ENCODE measurements around the gene SNTB2. TPM values are rescaled to one million over a fixed set of nuclear protein-coding genes. Genes with fewer than 3 reads are reported as not detected.

SNTB2 gene
- total RNA-seq, 4 donors from 2014 or later: 58.0 to 99.5 (median 96.7) TPM

GRCh38 chr16:69165584-69165983 is 21.4 kb upstream of the SNTB2 start:
- peaks cover 13 to 14% of the 10 kb centered on the region in 2 donors for H3K4me1 ChIP-seq
- H3K27me3 ChIP-seq: no peaks in the 10 kb centered on the region
- DNase-seq: no peak
- TF ChIP-seq POLR2A (IDR thresholded peaks at IDR 0.05) (no peak), CTCF (IDR thresholded peaks at IDR 0.05) (no peak)
- H3K4me3 ChIP-seq (replicated peaks in 1 of 3): no peak overlapping the region
- H3K36me3 ChIP-seq: peaks cover 30 to 32% of the 10 kb centered on the region in 2 donors
- intact Hi-C loops (cut with DNase I): no loop called here
- WGBS, 2 donors: 93 to 96% methylated on average over 6 of the region's 6 CpGs
- H3K27ac ChIP-seq: no peak overlapping the region
- H3K9me3 ChIP-seq: no peaks in the 10 kb centered on the region

- WGBS, 2 donors: 73 to 75% methylated on average over 8 of the region's 8 CpGs
- intact Hi-C loops (cut with DNase I): no loop called here
- Histone ChIP-seq H3K4me1 (peaks cover 19 to 21% of the 10 kb centered on the region in 2 donors), H3K27ac (no peak overlapping the region), H3K9me3 (no peaks in the 10 kb centered on the region), H3K36me3 (peaks cover 25% of the 10 kb centered on the region in 2 donors), H3K27me3 (no peaks in the 10 kb centered on the region), H3K4me3 (replicated peaks in 1 of 3) (no peak overlapping the region)
- TF ChIP-seq POLR2A (IDR thresholded peaks at IDR 0.05) (no peak), CTCF (IDR thresholded peaks at IDR 0.05) (no peak)
- no peak for DNase-seq
These were observed 20.6 kb upstream of the SNTB2 start for GRCh38 chr16:69166221-69166833.

- 91 to 96% methylated on average over 7 of the region's 7 CpGs for WGBS, 2 donors
- intact Hi-C loops (cut with DNase I): no loop called here
These were observed 19.7 kb upstream of the SNTB2 start for GRCh38 chr16:69166946-69167930.

DNA sequence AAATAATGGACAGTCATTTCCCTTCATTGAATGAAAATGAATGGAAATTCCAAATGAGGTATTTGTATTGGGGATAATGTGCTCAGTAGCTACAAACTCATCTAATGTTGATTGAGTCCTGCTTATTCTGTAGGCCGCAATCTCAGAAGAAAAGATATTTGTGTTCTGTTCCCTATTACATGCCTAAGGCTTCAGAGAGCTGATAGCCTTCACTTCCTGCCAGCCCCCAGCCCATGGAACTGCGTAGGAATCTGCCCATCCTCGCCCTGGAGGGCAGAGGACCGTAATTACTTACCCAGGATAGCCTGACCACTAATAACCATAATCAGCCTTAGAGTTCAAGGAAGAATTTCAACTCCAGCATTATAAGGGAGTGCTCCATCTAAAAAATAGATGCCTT is 17.9 kb upstream of the SNTB2 start:
- TF ChIP-seq POLR2A (IDR thresholded peaks at IDR 0.05) (no peak), CTCF (IDR thresholded peaks at IDR 0.05) (no peak)
- Histone ChIP-seq H3K27ac (peak overlapping the region in 2 of 3 donors; percentile 96 to 99), H3K4me3 (replicated peaks in 1 of 3) (no peak overlapping the region), H3K9me3 (no peaks in the 10 kb centered on the region), H3K4me1 (peaks cover 37 to 48% of the 10 kb centered on the region in 2 donors), H3K36me3 (peaks cover 14 to 22% of the 10 kb centered on the region in 2 donors), H3K27me3 (no peaks in the 10 kb centered on the region)
- intact Hi-C loops (cut with DNase I): no loop called here
- WGBS, 2 donors: 96 to 98% methylated on average over 4 of the region's 4 CpGs
- DNase-seq: no peak

More at GRCh38 chr16:69166946-69167930, 19.7 kb upstream of the SNTB2 start:
- no peaks in the 10 kb centered on the region for H3K9me3 ChIP-seq
- H3K36me3 ChIP-seq: peaks cover 18 to 22% of the 10 kb centered on the region in 2 donors
- peaks cover 23 to 30% of the 10 kb centered on the region in 2 donors for H3K4me1 ChIP-seq
- H3K27ac ChIP-seq: no peak overlapping the region
- H3K27me3 ChIP-seq: no peaks in the 10 kb centered on the region
- TF ChIP-seq POLR2A (IDR thresholded peaks at IDR 0.05): no peak
- no peak for TF ChIP-seq CTCF (IDR thresholded peaks at IDR 0.05)
- no peak for DNase-seq
- H3K4me3 ChIP-seq (replicated peaks in 1 of 3): no peak overlapping the region
